Medulla oblongata (tissue), 1 donor: Measurements from ENCODE around the gene TMEM59.

Experiments used
- DNase-seq: peaks from one replicate; pipeline ENCODE4 v3.0.0-alpha.2; 2015; ENCODE audit errors: extremely low spot score

Gene TMEM59

GRCh38 chr1:53984726-53985125, 68.3 kb downstream of the TMEM59 start:
- no peak for DNase-seq

GRCh38 chr1:53982763-53983104, 70.3 kb downstream of the TMEM59 start:
- no peak for DNase-seq

GRCh38 chr1:53982034-53982762, 70.8 kb downstream of the TMEM59 start:
- peak; percentile 35 for DNase-seq

- no peak for DNase-seq
Observed at GRCh38 chr1:53981220-53981619, 71.8 kb downstream of the TMEM59 start.

- DNase-seq = no peak
Observed at GRCh38 chr1:53979712-53980450, 73.1 kb downstream of the TMEM59 start.
